K562 (cell line): ENCODE measurements around the gene FGGY. TPM values are rescaled to one million over a fixed set of nuclear protein-coding genes. Genes with fewer than 3 reads are reported as not detected.

Experiments
- ATAC-seq: fragments of 200-7000 bp; cut with Tn5 transposase; 3 replicates; pipeline ENCODE4 v1.9.1; 2020; ENCODE audit warnings: moderate library complexity
- BruUV-seq: library from RNA; stranded (reverse); fragments of 400-500 nt; replicated peaks from 2 replicates; lab custom pipeline; 2021; lab: Mats Ljungman, UMichigan
- CTCF ChIA-PET: fragments of 300-600 bp; formaldehyde crosslinking; extraction: SDS; loops from one replicate; lab custom pipeline; 2021; ENCODE audit warnings: low intra/inter-chr PET ratio; lab: Yijun Ruan, JAX
- POLR2A ChIA-PET: fragments of 300-600, 350-650 bp; sonication (Branson Sonifier 250); formaldehyde crosslinking; extraction: SDS; loops from one replicate; lab custom pipeline; 2021; ENCODE audit warnings: antibody characterized with exemption, inconsistent platforms; lab: Yijun Ruan, JAX
- DNase-seq, 4 experiments: peaks; one replicate each; pipeline versions ENCODE4 v3.0.0 to v3.0.0-alpha.2; 2011 to 2018; ENCODE audit warnings: low spot score in 3 of 4, mixed read lengths in 3 of 4; ENCODE audit errors: extremely low read depth in 1 of 4
- FAIRE-seq: peaks from 2 replicates; lab custom pipeline; 2011; peaks lifted over from hg19 to GRCh38; lab: Jason Lieb, UNC
- H2AFZ ChIP-seq: 2 replicates; pipeline ENCODE4 v1.6.0; 2011; ENCODE audit warnings: low read depth, low read length, control low read depth, inconsistent platforms
- H3K27ac ChIP-seq: fragments of 200-600 bp; 3 replicates; pipeline ENCODE4 v1.8.0; 2011; ENCODE audit warnings: low read depth, mild to moderate bottlenecking, control low read depth, inconsistent platforms, low read length, moderate library complexity, mixed read lengths; ENCODE audit errors: extremely low read depth
- H3K27me3 ChIP-seq, 2 experiments: fragments of 300-600 bp in 1 of 2; 2 replicates in 1 of 2; 3 replicates in 1 of 2; pipeline versions ENCODE4 v1.6.0 to v1.8.0; 2011; ENCODE audit warnings: inconsistent platforms in 2 of 2, low read length in 2 of 2, mild to moderate bottlenecking in 1 of 2, mixed read lengths in 1 of 2, moderate library complexity in 1 of 2; ENCODE audit not compliant: control insufficient read depth in 2 of 2, insufficient read depth in 2 of 2
- H3K36me3 ChIP-seq: fragments of 300-600 bp; 3 replicates; pipeline ENCODE4 v1.8.0; 2011; ENCODE audit warnings: mild to moderate bottlenecking, low read length, inconsistent platforms; ENCODE audit not compliant: control insufficient read depth, insufficient read depth
- H3K4me1 ChIP-seq, 2 experiments: fragments of 200-600 bp in 1 of 2; replicated peaks in 1 of 2; 2 replicates in 1 of 2; 3 replicates in 1 of 2; pipeline versions ENCODE4 v1.5.1 to v1.8.0; 2011; ENCODE audit warnings: inconsistent platforms in 2 of 2, low read length in 2 of 2, mild to moderate bottlenecking in 1 of 2, mixed read lengths in 1 of 2, moderate library complexity in 1 of 2; ENCODE audit not compliant: control insufficient read depth in 2 of 2, insufficient read depth in 2 of 2
- H3K4me2 ChIP-seq: 2 replicates; pipeline ENCODE4 v1.6.1; 2011; ENCODE audit warnings: low read length, control low read depth, inconsistent platforms, mixed read lengths; ENCODE audit not compliant: insufficient read depth
- H3K4me3 ChIP-seq: fragments of 200-600 bp; sonication (generic), shearing (Covaris generic); 2 replicates; pipeline ENCODE4 v1.5.1; 2016; ENCODE audit warnings: control low read depth, inconsistent platforms
- H3K79me2 ChIP-seq: fragments of 200-600 bp; 3 replicates; pipeline ENCODE4 v1.8.0; 2011; ENCODE audit warnings: low read length, inconsistent platforms; ENCODE audit not compliant: control insufficient read depth, insufficient read depth
- H3K9ac ChIP-seq, 2 experiments: 2 replicates each; pipeline versions ENCODE4 v1.6.0 to v1.6.1; 2011; ENCODE audit warnings: low read depth in 2 of 2, low read length in 2 of 2, control low read depth in 1 of 2, inconsistent platforms in 1 of 2, mild to moderate bottlenecking in 1 of 2, mixed read lengths in 1 of 2; ENCODE audit not compliant: insufficient read depth in 1 of 2
- H3K9me1 ChIP-seq: one replicate; pipeline ENCODE4 v1.6.0; 2011; ENCODE audit warnings: inconsistent platforms, mild to moderate bottlenecking, low read length, moderate library complexity; ENCODE audit not compliant: control insufficient read depth, insufficient read depth
- H3K9me3 ChIP-seq: replicated peaks from 2 replicates; pipeline ENCODE4 v1.5.1; 2011; ENCODE audit warnings: low read depth, low read length, inconsistent platforms; ENCODE audit not compliant: control insufficient read depth, insufficient read depth
- H4K20me1 ChIP-seq: replicated peaks from 2 replicates; pipeline ENCODE4 v1.6.1; 2011; ENCODE audit warnings: low read length, inconsistent platforms, mixed read lengths; ENCODE audit not compliant: control insufficient read depth, insufficient read depth
- EHMT2 ChIP-seq: fragments of 450-650 bp; IDR thresholded peaks from 2 replicates; pipeline ENCODE4 v1.6.1; 2018; ENCODE audit warnings: antibody characterized with exemption
- ELK1 ChIP-seq: sonication (generic); formaldehyde crosslinking; IDR thresholded peaks from 2 replicates; pipeline ENCODE4 v1.8.1; 2022; ENCODE audit warnings: missing genetic modification reagents
- GABPB1 ChIP-seq: sonication (generic); formaldehyde crosslinking; IDR thresholded peaks from 2 replicates; pipeline ENCODE4 v1.8.0; 2022; ENCODE audit warnings: mild to moderate bottlenecking, missing genetic modification reagents
- HEY1 ChIP-seq: fragments of 250-450 bp; sonication (Bioruptor Pico); IDR thresholded peaks from 2 replicates; pipeline ENCODE4 v1.5.0; 2020; ENCODE audit warnings: mild to moderate bottlenecking, moderate library complexity, borderline replicate concordance
- JUNB ChIP-seq: fragments of 450-650 bp; formaldehyde crosslinking; conservative IDR thresholded peaks from 2 replicates; pipeline ENCODE4 v1.4.0; 2020; ENCODE audit warnings: mild to moderate bottlenecking
- MCM2 ChIP-seq: fragments of 450-650 bp; IDR thresholded peaks from 2 replicates; pipeline ENCODE4 v1.6.1; 2017; ENCODE audit warnings: low read depth, mild to moderate bottlenecking
- MTA1 ChIP-seq: fragments of 450-650 bp; IDR thresholded peaks from 2 replicates; pipeline ENCODE4 v1.6.1; 2017; ENCODE audit warnings: borderline replicate concordance
- NUFIP1 ChIP-seq: fragments of 450-650 bp; IDR thresholded peaks from 2 replicates; pipeline ENCODE4 v1.6.1; 2018; ENCODE audit not compliant: partially characterized antibody
- SIX5 ChIP-seq, 2 experiments: IDR thresholded peaks; 2 replicates each; pipeline ENCODE4 v1.6.1; 2011; ENCODE audit warnings: low read length in 2 of 2, borderline replicate concordance in 1 of 2, low read depth in 1 of 2, mild to moderate bottlenecking in 1 of 2, moderate library complexity in 1 of 2; ENCODE audit not compliant: insufficient read depth in 1 of 2
- SLC30A9 ChIP-seq: fragments of 250-450 bp; sonication (Bioruptor Pico); IDR thresholded peaks from 2 replicates; pipeline ENCODE4 v1.8.0; 2022; ENCODE audit warnings: mild to moderate bottlenecking, moderate library complexity
- SMC3 ChIP-seq: conservative IDR thresholded peaks from 2 replicates; pipeline ENCODE4 v1.6.1; 2011; ENCODE audit warnings: low read depth, low read length, improper control_type of control experiment; ENCODE audit not compliant: insufficient read depth
- SNRNP70 ChIP-seq: fragments of 200-400 bp; formaldehyde crosslinking; optimal IDR thresholded peaks from 2 replicates; pipeline ENCODE3; 2017; ENCODE audit warnings: low read depth, low read length
- U2AF1 ChIP-seq: fragments of 200-400 bp; formaldehyde crosslinking; optimal IDR thresholded peaks from 2 replicates; pipeline ENCODE3; 2017; ENCODE audit warnings: mild to moderate bottlenecking, low read depth, low read length, moderate library complexity
- YBX1 ChIP-seq: fragments of 450-650 bp; IDR thresholded peaks from 2 replicates; pipeline ENCODE4 v1.7.1; 2016; ENCODE audit warnings: mild to moderate bottlenecking
- ZBED1 ChIP-seq: IDR thresholded peaks from 2 replicates; pipeline ENCODE4 v1.6.1; 2014
- ZBTB1 ChIP-seq: sonication (generic); formaldehyde crosslinking; IDR thresholded peaks from 2 replicates; pipeline ENCODE4 v1.8.1; 2023; ENCODE audit warnings: missing genetic modification reagents, low read depth, mild to moderate bottlenecking, borderline replicate concordance
- ZBTB5 ChIP-seq: fragments of 450-650 bp; IDR thresholded peaks from 2 replicates; pipeline ENCODE4 v1.6.1; 2017; ENCODE audit warnings: antibody characterized with exemption
- ZC3H4 ChIP-seq: sonication (generic); formaldehyde crosslinking; IDR thresholded peaks from 2 replicates; pipeline ENCODE4 v1.9.0; 2021; ENCODE audit warnings: missing genetic modification reagents, borderline replicate concordance
- ZNF134 ChIP-seq: fragments of 250-450 bp; sonication (Bioruptor Pico); conservative IDR thresholded peaks from 2 replicates; pipeline ENCODE4 v1.4.0; 2020
- WGBS: fragments of 100-300 bp; shearing (Covaris generic); methylation state at CpG from one replicate; pipeline ENCODE4 v1.1.6; 2016; ENCODE audit warnings: low coverage, mixed read lengths; ENCODE audit not compliant: insufficient coverage; ENCODE audit errors: missing lambda C conversion rate; 5-methylcytosine and 5-hydroxymethylcytosine counted together
- in situ Hi-C: fragments of 300-500 bp; cut with MboI; formaldehyde crosslinking; loops from 4 replicates; pipeline ENCODE4 v1.15.0; 2018; ENCODE audit warnings: inconsistent platforms, mixed read lengths
- intact Hi-C: fragments of 100-400 bp; cut with micrococcal nuclease; formaldehyde crosslinking; loops from 2 replicates; pipeline ENCODE4 v1.14.2; 2022
- polyA plus RNA-seq, 8 experiments: library from polyadenylated mRNA; depleted of rRNA in 4 of 8; stranded (reverse) in 5 of 8; unstranded in 3 of 8; fragments of >200 nt; fragmentation: Nextera tagmentation in 2 of 8; fragmentation: Illumina TruSeq in 1 of 8; extraction: Ambion mirVana in 2 of 8; extraction: Trizol in 1 of 8; gene quantifications; 2 replicates each; pipeline versions ENCODE4 v1.2.1 to v1.2.3, GENCODE V29; 2011 to 2014; ENCODE audit warnings: inconsistent platforms in 1 of 8, missing spikeins in 1 of 8
- total RNA-seq, 7 experiments: library from RNA; depleted of rRNA in 6 of 7; stranded (reverse); fragments of >200 nt in 6 of 7; fragmentation: Illumina TruSeq in 2 of 7; extraction: Trizol in 2 of 7; gene quantifications; 2 replicates each; pipeline versions ENCODE4 v1.2.1 to v1.2.3, GENCODE V29; 2011 to 2021; ENCODE audit warnings: low replicate concordance in 1 of 7

FGGY gene
- total and polyA plus RNA-seq, 9 of the 15 experiments (the other 6 are each of a cell fraction or from before 2014, with no cell fraction given): 9.7 to 19.2 (median 12.6) TPM

- no peaks in the 10 kb centered on the region for H3K4me1 ChIP-seq
- H3K4me3 ChIP-seq: no peak overlapping the region
- ChIA-PET CTCF (no interaction called here), POLR2A (no interaction called here)
- no peaks in the 10 kb centered on the region for H4K20me1 ChIP-seq
- 11% methylated on average over 1 of the region's 1 CpG for WGBS
- no peaks in the 10 kb centered on the region for H3K9me3 ChIP-seq
- H3K4me2 ChIP-seq: no peak overlapping the region
- no peak overlapping the region for H3K27ac ChIP-seq
- H3K79me2 ChIP-seq: no peaks in the 10 kb centered on the region
- H3K36me3 ChIP-seq: no peaks in the 10 kb centered on the region
- no peak for DNase-seq
- intact Hi-C loops: no loop called here
- ATAC-seq: no peak
- FAIRE-seq: no peak
- no peak overlapping the region for H2AFZ ChIP-seq
- no peaks in the 10 kb centered on the region for H3K9me1 ChIP-seq
- in situ Hi-C loops: no loop called here
- no peak overlapping the region for H3K9ac ChIP-seq
- no peaks in the 10 kb centered on the region for H3K27me3 ChIP-seq
- no TSS peak for BruUV-seq
- TF ChIP-seq U2AF1 (no peak), HEY1 (CRISPR knock-in tag) (no peak), GABPB1 (CRISPR knock-in tag) (no peak), ZBED1 (no peak), YBX1 (no peak), SIX5 (IDR thresholded peaks at IDR 0.05; ENCODE audit: borderline replicate concordance in 1 of 2, insufficient read depth in 1 of 2, low read depth in 1 of 2, low read length in 2 of 2) (no peak), MTA1 (no peak), ZBTB5 (no peak), SLC30A9 (CRISPR knock-in tag) (no peak), ZNF134 (no peak), ZC3H4 (no peak), EHMT2 (no peak), ZBTB1 (CRISPR knock-in tag) (no peak), JUNB (CRISPR knock-in tag) (no peak), SNRNP70 (no peak), MCM2 (no peak), NUFIP1 (no peak), ELK1 (CRISPR knock-in tag) (no peak), SMC3 (no peak)
Measured at GRCh38 chr1:59356627-59357026, 59.7 kb downstream of the FGGY start.
